Jurkat, Clone E6-1 (cell line): ENCODE data around the gene VPS37C.
"Not testable (repeated sequence)": the region's sequence is repeated elsewhere in the genome, so short reads cannot be mapped to it uniquely, and the experiment has no call there.

Experiments used
- DNase-seq: peaks from one replicate; pipeline ENCODE4 v3.0.0-alpha.2; 2011; ENCODE audit warnings: low read depth, low spot score
- H3K4me3 ChIP-seq: 2 replicates; pipeline ENCODE4 v1.5.1; 2011; ENCODE audit warnings: mild to moderate bottlenecking, low read length, control low read depth, moderate library complexity

Gene VPS37C

DNA sequence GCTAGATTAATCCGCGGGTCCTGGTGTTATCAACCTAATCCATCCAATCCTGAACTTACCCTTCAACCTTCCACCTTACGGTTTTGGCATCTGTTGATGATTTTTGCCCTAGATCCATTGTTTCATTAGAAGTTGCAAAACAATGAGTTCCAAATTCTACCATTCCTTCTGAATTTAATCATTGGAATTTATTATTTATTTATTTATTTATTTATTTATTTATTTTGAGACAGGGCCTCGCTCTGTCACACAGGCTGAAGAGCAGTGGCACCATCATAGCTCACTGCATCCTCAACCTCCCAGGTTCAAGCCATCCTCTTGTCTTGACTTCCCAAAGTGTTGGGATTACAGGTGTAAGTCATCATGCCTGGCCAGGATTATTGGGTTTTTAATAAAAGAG lies 20.3 kb upstream of the VPS37C start:
- no peak overlapping the region for H3K4me3 ChIP-seq
- DNase-seq = no peak

DNA sequence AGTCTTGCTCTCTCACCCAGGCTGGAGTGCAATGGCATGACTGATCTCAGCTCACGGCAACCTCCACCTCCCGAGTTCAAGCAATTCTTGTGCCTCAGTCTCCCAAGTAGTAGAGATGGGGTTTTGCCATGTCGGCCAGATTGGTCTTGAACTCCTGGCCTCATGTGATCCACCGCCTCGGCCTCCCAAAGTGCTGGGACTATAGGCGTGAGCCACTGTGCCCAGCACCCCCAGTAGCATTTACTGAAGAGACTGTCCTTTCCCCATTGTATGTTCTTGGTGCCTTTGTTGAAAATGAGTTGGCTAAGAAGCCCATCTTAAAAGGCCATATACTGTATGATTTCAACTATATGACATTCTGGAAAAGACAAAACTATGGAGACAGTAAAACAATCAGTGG lies 19.0 kb upstream of the VPS37C start:
- not testable (repeated sequence) for DNase-seq

DNA sequence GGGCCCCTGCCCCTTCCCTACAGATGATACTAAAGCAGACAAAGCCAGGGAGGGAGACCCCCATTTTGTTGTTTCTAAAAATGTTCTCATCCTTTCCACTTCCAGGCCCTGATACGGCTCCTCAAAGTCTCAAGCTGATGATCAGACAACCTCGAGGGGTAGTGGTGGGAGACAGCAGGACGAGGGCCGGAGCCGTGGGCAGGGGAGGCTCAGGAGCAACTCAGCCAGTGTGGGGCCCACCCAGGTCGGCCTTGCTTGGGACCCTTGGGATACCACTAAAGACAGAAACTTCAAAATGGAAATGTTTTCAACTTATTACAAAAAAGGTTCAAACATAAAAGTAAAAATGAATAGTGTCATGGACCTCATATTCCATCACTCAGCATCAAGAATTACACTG lies 15.2 kb upstream of the VPS37C start:
- DNase-seq = no peak
- no peak overlapping the region for H3K4me3 ChIP-seq

More for the DNA sequence above, 19.0 kb upstream of the VPS37C start:
- H3K4me3 ChIP-seq = not testable (repeated sequence)

DNA sequence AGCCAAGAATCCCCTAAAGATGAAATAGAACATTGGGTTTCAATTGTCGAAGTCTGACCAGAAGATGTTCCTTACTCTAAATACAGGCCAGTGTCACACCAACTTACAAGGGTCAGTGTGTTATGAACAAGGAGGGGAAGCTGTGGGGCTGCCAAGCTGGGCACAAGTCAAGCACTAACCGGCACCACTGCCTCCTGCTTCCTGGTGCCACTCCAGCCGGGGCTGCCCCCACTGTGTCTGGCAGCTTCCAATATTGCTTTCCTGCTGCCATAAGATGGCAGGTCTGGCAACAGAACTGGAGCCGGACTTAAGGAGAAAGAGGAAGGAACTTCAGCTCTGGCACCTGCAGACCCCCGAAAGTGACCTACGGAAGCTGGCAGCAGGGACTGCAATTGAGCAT lies 13.7 kb upstream of the VPS37C start:
- no peak for DNase-seq
- no peak overlapping the region for H3K4me3 ChIP-seq

DNA sequence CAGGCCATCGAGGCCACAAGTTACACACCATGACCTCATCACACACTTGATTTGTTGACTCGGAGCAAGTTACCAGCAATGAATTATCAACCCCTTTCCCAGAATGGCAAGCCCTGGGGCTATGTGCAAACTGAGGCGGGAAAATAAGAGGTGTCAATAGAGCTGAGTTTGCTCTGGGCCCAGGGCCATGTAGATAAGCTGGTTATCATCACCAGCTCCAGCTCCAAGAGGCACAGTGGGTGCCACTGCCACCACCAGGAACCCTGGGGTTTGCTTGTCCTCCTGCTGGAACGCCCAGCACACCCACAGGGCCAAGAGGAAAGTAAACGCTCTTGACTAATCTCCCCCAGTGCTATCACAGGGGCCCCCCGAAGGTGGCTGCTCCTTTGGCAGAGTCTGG lies 13.0 kb upstream of the VPS37C start:
- no peak for DNase-seq
- H3K4me3 ChIP-seq = no peak overlapping the region

DNA sequence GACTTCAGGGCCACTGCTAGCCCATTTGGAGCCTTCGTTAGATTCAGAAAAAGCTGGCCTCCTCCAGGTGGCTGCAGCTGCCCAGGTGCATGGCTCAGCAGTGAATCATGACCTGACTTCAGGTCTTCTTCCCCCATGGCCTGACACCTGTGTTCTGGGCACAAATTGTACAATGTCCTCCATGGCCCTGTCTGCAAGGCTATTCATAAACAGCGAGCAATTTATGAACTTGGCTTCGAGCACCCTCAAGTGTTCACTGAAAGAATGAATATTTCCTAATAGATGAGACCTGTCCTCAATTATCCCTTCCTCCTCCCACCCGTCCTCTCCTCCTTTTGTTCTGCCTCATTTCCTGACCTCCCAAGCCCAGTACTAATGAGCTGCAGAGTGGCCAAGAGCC lies 12.2 kb upstream of the VPS37C start:
- H3K4me3 ChIP-seq = no peak overlapping the region
- DNase-seq = no peak

DNA sequence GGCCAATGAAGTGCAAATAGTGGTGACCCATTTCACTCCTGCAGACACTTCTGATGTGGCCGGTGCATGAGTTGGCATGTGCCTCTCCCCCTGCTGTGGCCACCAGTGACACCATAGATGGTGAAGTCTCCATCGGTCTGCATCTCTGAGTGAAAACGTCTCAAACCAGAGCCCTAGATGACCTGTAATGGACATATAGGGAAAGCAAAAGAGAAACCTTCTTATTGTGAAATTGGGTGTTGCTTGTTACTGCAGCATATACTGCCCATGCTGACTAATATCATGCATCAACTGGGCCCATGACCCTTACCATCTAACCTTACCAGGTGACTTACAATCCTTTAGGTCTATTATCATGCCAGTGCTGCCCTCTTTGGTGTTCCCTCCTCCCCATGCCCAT lies 11.7 kb upstream of the VPS37C start:
- no peak overlapping the region for H3K4me3 ChIP-seq
- no peak for DNase-seq

DNA sequence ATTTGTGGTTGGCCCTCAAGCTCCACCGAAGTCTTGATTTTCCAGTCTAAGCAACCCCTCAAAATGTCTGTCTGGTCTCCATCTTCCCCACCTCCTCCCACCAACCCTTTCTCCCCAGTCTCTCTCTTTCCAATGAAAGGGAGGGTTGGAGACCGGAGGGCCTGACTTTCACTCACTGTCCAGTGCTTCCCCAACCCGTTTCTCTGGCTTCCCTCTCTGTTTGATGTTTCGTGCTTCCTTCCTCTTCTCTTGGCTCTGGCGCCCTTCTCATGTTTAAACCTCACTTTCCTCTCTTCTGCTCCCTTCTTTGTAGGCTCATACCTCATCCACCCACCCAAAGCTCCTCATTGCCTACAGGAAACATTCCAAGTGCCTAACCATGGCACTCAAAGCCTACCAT lies 11.1 kb upstream of the VPS37C start:
- H3K4me3 ChIP-seq = no peak overlapping the region
- DNase-seq = no peak

DNA sequence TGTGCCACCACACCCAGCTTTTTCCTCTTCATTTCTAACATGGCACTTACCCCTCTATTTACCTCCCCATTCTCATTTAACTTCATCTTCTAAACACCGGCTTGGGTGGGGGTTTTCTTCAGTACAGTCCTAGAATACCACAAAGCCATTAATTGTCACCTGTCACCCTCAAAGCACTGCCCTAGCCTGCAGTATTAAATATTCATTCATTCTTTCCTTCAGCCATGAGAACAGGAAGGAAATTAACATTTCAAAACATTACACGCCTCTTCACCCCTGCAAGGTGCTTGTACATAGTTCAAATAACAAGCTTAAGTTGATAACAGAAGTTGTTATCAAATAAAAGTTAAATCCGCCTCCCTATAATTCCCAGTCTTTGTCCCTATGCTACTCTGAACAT lies 10.7 kb upstream of the VPS37C start:
- H3K4me3 ChIP-seq = no peak overlapping the region
- no peak for DNase-seq

DNA sequence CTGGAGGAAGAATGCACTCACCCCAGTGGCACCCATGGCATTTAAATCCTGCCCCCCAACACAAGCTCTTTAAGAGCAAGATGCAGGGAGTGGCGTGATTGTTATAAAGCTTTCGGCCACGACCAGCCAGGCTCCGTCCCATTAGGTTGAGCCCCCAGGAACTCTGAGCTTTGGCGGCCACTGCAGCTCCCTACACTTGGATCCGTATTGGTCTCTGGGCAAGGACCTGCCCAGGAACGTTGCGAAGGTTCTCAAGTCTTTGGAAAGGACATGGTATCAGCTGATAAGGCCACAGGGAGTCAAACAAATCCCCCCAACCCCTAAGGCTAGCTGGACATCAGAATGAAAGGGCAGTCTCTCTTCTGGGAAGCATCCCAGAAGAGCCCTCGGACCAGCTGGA lies 9.3 kb upstream of the VPS37C start:
- no peak overlapping the region for H3K4me3 ChIP-seq
- no peak for DNase-seq

DNA sequence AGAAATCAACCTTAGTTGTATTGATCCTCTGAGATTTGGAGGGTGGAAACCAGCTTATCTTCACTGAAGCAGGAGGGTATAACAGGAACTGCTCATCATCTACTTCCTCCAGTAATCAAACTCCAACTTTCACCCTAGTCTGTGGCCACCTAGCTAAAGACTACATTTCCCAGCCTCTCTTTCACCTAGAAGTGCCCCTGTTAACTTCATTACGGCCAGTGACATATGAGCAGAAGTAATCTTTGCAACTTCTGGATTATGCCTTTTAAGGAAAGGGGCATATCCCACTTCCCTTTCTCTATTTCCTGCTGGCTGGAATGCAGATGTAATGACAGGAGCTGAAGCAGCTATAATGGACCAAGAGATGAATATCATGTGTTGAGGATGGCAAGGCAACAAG lies 7.6 kb upstream of the VPS37C start:
- no peak for DNase-seq
- H3K4me3 ChIP-seq = no peak overlapping the region

DNA sequence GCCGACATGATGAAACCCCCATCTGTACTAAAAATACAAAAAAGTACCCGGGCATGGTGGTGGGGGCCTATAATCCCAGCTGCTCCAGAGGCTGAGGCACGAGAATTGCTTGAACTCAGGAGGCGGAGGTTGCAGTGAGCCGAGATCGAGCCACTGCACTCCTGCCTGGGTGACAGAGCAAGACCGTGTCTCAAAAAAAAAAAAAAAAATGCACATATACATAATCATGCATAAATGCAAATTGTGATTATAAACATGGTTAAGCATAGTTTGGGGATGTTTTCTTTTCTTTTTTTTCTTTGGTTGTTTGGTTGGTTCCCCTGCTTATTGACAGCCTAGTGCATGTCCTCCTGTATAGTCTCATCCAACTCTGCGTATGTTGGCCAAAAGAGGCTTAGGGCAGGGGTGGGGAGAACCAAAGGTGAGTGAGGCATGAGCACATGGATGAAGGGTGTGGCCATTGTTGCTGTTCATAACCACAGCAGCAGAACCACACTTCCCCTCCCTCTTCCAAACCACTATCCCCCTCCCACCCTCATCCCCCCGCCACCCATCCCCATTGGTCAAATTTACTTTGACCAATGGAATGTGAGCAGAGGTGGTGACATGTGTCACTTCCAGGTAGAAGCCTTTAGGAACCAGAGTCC lies 6.9 kb upstream of the VPS37C start:
- DNase-seq = no peak
- no peak overlapping the region for H3K4me3 ChIP-seq

DNA sequence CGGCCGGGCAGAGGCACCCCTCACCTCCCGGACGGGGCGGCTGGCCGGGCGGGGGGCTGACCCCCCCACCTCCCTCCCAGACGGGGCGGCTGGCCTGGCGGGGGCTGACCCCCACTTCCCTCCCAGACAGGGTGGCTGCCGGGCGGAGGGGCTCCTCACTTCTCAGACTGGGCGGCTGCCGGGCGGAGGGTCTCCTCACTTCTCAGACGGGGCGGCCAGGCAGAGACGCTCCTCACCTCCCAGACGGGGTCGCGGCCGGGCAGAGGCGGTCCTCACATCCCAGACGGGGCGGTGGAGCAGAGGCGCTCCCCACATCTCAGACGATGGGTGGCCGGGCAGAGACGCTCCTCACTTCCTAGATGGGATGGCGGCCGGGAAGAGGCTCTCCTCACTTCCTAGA lies 5.1 kb upstream of the VPS37C start:
- DNase-seq, H3K4me3 ChIP-seq: not testable (repeated sequence)

DNA sequence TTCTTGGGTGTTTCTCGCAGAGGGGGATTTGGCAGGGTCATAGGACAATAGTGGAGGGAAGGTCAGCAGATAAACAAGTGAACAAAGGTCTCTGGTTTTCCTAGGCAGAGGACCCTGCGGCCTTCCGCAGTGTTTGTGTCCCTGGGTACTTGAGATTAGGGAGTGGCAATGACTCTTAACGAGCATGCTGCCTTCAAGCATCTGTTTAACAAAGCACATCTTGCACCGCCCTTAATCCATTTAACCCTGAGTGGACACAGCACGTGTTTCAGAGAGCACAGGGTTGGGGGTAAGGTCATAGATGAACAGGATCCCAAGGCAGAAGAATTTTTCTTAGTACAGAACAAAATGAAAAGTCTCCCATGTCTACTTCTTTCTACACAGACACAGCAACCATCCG lies 4.6 kb upstream of the VPS37C start:
- not testable (repeated sequence) for DNase-seq, H3K4me3 ChIP-seq

DNA sequence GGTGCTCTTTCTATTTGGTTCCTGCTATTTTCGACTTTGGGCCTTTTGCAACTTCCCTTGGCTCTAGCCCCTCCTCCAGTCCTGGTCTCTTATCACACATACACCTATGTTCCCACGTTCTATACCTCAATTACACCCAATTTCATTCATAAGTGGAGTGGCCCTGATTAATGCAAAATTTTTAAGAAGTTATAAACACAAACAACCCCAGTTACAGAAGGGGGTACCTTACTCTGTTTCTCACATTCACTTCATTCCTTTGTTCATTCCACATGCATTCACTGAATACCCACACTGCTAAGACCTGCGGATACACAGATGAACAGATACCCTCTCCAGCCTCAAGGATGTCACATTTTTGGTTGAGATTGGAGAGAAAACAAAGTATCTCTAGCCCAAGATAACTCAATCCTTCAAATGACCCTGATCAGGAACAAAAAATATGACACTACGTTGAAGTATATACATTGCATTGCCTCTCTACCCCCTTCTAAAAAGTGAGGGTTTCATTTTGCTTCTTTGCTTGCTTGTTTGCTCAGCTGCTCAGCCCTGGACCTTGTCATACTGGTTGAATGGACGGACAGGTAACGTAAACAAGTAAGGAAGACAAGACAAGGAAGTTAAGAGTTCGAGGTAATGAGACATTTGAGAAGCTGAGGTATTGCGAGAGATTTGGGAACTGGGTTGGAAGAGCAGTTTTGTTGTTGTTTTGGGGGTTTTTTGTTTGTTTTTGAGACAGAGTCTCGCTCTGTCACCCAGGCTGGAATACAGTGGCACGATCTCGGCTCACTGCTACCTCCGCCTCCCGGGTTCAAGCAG lies 3.6 kb upstream of the VPS37C start:
- H3K4me3 ChIP-seq = no peak overlapping the region
- no peak for DNase-seq

DNA sequence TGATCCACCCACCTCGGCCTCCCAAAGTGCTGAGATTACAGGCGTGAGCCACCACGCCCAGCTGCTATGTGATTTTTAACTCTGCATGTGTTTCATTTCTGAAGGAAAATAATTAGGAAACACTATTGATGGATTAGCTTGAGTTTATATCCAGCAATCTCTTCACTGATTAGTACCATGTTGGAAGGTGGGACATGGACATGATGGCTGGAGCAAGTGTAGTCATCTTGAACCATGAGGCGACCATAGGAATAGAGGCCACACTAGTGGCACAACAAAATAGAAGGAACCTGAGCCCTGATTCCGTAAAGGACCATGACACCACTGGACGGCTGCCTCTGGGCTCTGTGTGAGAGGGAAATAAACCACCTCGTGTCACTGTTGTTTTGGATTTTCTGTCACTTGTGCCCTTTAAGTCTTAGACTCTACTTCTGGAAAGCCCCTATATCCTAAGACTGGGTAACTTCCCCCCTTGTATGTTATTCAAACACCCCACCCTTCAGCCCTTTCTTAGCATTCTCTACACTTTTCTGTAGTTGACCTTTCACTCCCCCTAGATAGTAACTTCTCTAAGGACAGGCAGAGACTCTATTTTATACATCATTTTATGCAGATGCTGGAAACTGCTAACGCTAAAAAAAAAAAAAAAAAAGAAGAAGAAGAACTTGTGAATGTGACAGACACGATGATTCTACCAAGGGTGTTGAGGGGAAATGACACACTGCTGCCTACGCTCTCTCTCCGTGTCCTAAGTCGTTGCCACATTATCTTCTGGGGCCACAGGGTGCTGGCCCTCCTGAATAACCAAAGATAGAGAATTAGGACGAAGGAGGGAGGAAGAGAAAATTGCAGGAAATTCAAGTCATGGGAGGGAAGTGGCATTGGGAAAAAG lies 2.7 kb upstream of the VPS37C start:
- no peak for DNase-seq
- no peak overlapping the region for H3K4me3 ChIP-seq

DNA sequence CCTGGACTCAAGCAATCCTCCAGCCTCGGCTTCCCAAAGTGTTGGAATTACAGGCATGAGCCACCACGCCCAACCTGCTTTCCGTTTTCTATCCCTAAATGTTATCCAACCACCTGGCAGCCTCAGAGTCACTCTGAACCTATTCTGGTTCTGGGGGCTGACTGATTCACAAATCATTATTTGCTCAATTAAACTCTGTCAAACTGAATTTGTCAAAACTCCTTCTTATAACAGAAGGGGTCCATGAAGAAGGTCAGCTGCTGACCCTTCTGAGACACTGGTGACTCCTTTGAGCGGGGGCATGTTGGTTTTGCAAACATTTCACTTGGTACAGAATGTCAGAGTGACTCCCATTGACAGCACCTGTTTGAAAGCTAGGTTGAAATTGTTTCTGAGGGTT lies 1.8 kb upstream of the VPS37C start:
- no peak overlapping the region for H3K4me3 ChIP-seq

DNA sequence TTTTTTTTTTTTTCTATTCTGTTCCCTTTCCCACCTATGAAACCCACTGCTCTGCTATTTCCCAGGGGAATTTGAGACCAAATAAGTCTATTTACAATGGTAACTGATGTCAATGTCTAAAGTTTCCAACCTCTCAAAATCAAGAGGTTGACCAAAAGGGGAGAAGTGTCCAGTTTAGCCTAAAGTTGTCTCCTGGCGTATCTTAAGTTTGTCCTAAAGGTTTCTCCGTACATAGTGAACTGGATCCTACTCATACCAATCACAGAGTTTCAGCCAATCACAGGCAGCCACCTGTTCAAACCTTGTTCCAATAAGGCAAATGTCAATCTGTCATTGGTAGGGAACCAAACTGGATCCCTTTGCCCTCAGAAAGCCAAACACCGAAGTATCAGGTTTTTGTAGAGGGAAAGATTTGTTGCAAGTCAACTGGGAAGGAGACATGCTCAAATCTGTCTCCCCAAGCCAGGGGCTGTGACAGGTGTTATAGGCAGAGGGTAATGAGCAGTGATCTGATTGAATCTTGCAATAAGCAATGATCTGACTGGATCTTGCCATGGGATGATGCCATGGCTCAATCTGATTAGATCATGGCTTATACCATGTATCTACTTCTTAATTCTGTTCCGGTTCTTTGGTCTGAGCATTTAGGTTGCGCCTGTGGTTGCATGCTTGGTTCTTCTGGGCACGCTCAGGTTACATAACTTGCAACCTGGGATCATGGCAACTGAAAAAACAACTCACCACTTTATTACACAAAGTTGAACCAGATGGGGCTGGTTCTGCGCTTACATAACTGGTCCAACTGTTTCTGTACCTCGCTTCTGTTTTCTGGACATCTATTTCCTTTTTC lies 1.1 kb upstream of the VPS37C start:
- H3K4me3 ChIP-seq = peak overlapping the region; percentile 80
- no peak for DNase-seq

More for the DNA sequence above, 1.8 kb upstream of the VPS37C start:
- no peak for DNase-seq
